PC-9 (cell line): ENCODE results near the gene SNX9. TPM values are rescaled to one million over a fixed set of nuclear protein-coding genes. Genes with fewer than 3 reads are reported as not detected.
"Not testable (repeated sequence)": the region's sequence is repeated elsewhere in the genome, so short reads cannot be mapped to it uniquely, and the experiment has no call there.

Source experiments
- BruUV-seq: library from RNA; stranded (reverse); fragments of 400-500 nt; replicated peaks from 2 replicates; lab custom pipeline; 2021; lab: Mats Ljungman, UMichigan
- CTCF ChIA-PET: fragments of 300-600 bp; sonication (Branson Sonifier 250); formaldehyde crosslinking; loops from one replicate; lab custom pipeline; 2022; ENCODE audit warnings: antibody characterized with exemption; lab: Charles Lee
- POLR2A ChIA-PET: fragments of 300-600 bp; sonication (Branson Sonifier 250); formaldehyde crosslinking; loops from one replicate; lab custom pipeline; 2022; ENCODE audit warnings: antibody characterized with exemption; ENCODE audit not compliant: unreplicated experiment; lab: Charles Lee
- DNase-seq, 2 experiments: peaks; one replicate each; pipeline versions ENCODE4 v3.0.0 to v3.0.0-alpha.2; 2015 to 2022; ENCODE audit warnings: mixed read lengths in 1 of 2
- H2AFZ ChIP-seq: fragments of 200-600 bp; sonication (generic); 2 replicates; pipeline ENCODE4 v1.8.1; 2017; ENCODE audit warnings: antibody characterized with exemption
- H3F3A ChIP-seq: fragments of 200-600 bp; sonication (generic); 2 replicates; pipeline ENCODE4 v1.8.1; 2017; ENCODE audit warnings: antibody characterized with exemption, mild to moderate bottlenecking, low read depth; ENCODE audit not compliant: insufficient read depth
- H3K27ac ChIP-seq: fragments of 200-600 bp; sonication (generic); 2 replicates; pipeline ENCODE4 v1.6.1; 2016; ENCODE audit warnings: mixed run types
- H3K27me3 ChIP-seq: fragments of 200-600 bp; sonication (generic); 2 replicates; pipeline ENCODE4 v1.6.1; 2016; ENCODE audit warnings: low read depth, mixed run types; ENCODE audit not compliant: insufficient read depth
- H3K36me3 ChIP-seq: fragments of 200-600 bp; sonication (generic); 2 replicates; pipeline ENCODE4 v1.6.1; 2016; ENCODE audit warnings: low read depth, mixed run types
- H3K4me1 ChIP-seq: fragments of 200-600 bp; sonication (generic); replicated peaks from 2 replicates; pipeline ENCODE4 v1.6.1; 2016; ENCODE audit warnings: mixed run types; ENCODE audit not compliant: insufficient read depth
- H3K4me2 ChIP-seq: fragments of 200-600 bp; sonication (generic); 2 replicates; pipeline ENCODE4 v1.6.1; 2017; ENCODE audit warnings: mixed run types
- H3K4me3 ChIP-seq: fragments of 200-600 bp; sonication (generic); 2 replicates; pipeline ENCODE4 v1.6.1; 2016; ENCODE audit warnings: mixed run types
- H3K79me2 ChIP-seq: fragments of 200-600 bp; sonication (generic); 2 replicates; pipeline ENCODE4 v1.6.1; 2017; ENCODE audit warnings: low read depth, mixed run types
- H3K9me2 ChIP-seq: fragments of 200-600 bp; sonication (generic); 2 replicates; pipeline ENCODE4 v1.8.1; 2017; ENCODE audit warnings: mild to moderate bottlenecking; ENCODE audit not compliant: insufficient read depth
- H3K9me3 ChIP-seq: fragments of 200-600 bp; sonication (generic); 2 replicates; pipeline ENCODE4 v1.8.1; 2016; ENCODE audit warnings: low read depth; ENCODE audit not compliant: insufficient read depth
- H4K20me1 ChIP-seq: fragments of 200-600 bp; sonication (generic); 2 replicates; pipeline ENCODE4 v1.8.1; 2017; ENCODE audit not compliant: insufficient read depth
- CTCF ChIP-seq: fragments of 200-600 bp; sonication (generic); conservative IDR thresholded peaks from 2 replicates; pipeline ENCODE4 v1.6.1; 2017; ENCODE audit warnings: mixed run types, antibody characterized with exemption, mild to moderate bottlenecking, moderate library complexity
- EZH2 ChIP-seq: fragments of 200-600 bp; sonication (generic); IDR thresholded peaks from 2 replicates; pipeline ENCODE4 v1.8.0; 2017; ENCODE audit warnings: antibody characterized with exemption, low read depth
- intact Hi-C: fragments of 100-400 bp; cut with micrococcal nuclease; formaldehyde crosslinking; loops from one replicate; pipeline ENCODE4 v1.10.0; 2022; ENCODE audit not compliant: unreplicated experiment
- total RNA-seq: library from RNA; stranded (reverse); gene quantifications from 2 replicates; pipeline ENCODE4 v1.2.3, GENCODE V29; 2021

The SNX9 gene
- total RNA-seq, 1 experiment from 2014 or later = 25.0 TPM

- BruUV-seq = TSS peak; percentile 39
- H2AFZ ChIP-seq = no peak overlapping the region
- peak in 1 of 2 experiments; percentile 68 for DNase-seq
These were observed 17.7 kb downstream of the SNX9 start for GRCh38 chr6:157840776-157841175.

GRCh38 chr6:157841211-157841840, 18.3 kb downstream of the SNX9 start:
- peaks cover 8% of the 10 kb centered on the region for H3F3A ChIP-seq
- CTCF ChIA-PET = no interaction called here
- peak overlapping the region; percentile 58 for H3K4me2 ChIP-seq
- POLR2A ChIA-PET = no interaction called here
- H3K27me3 ChIP-seq = no peaks in the 10 kb centered on the region
- no TSS peak for BruUV-seq
- TF ChIP-seq CTCF (no peak), EZH2 (no peak)
- H3K4me1 ChIP-seq = peaks cover 40% of the 10 kb centered on the region
- peak overlapping the region; percentile 90 for H3K27ac ChIP-seq
- no peaks in the 10 kb centered on the region for H4K20me1 ChIP-seq
- DNase-seq = peak; percentile 52 to 79
- intact Hi-C loops = loop anchor here (2.0 kb wide), 1 partner anchor 79 kb away; no protein-coding TSS in a partner anchor
- H3K36me3 ChIP-seq = no peaks in the 10 kb centered on the region
- no peaks in the 10 kb centered on the region for H3K9me2 ChIP-seq
- peaks cover 99% of the 10 kb centered on the region for H3K79me2 ChIP-seq
- no peaks in the 10 kb centered on the region; the same call in 1 of the 2 replicates for H3K9me3 ChIP-seq
- no peak overlapping the region for H3K4me3 ChIP-seq
- no peak overlapping the region for H2AFZ ChIP-seq

More at GRCh38 chr6:157840776-157841175, 17.7 kb downstream of the SNX9 start:
- Histone ChIP-seq H3K4me3 (no peak overlapping the region), H3K4me2 (peak overlapping the region; percentile 58), H3K4me1 (peaks cover 40% of the 10 kb centered on the region), H3K79me2 (peaks cover 99% of the 10 kb centered on the region), H3F3A (peaks cover 8% of the 10 kb centered on the region), H3K36me3 (no peaks in the 10 kb centered on the region), H3K9me2 (no peaks in the 10 kb centered on the region), H3K9me3 (no peaks in the 10 kb centered on the region; the same call in 1 of the 2 replicates), H3K27me3 (no peaks in the 10 kb centered on the region), H4K20me1 (no peaks in the 10 kb centered on the region), H3K27ac (peak overlapping the region; percentile 90)
- POLR2A ChIA-PET = no interaction called here
- intact Hi-C loops = loop anchor here (2.0 kb wide), 1 partner anchor 78 kb away; no protein-coding TSS in a partner anchor
- TF ChIP-seq CTCF = no peak
- no peak for TF ChIP-seq EZH2
- CTCF ChIA-PET = no interaction called here

GRCh38 chr6:157842212-157842611, 19.2 kb downstream of the SNX9 start:
- Histone ChIP-seq H3K27me3 (no peaks in the 10 kb centered on the region), H3K4me1 (peaks cover 40% of the 10 kb centered on the region), H3K4me3 (no peak overlapping the region), H3K79me2 (peaks cover 99% of the 10 kb centered on the region), H4K20me1 (no peaks in the 10 kb centered on the region), H2AFZ (no peak overlapping the region), H3K36me3 (no peaks in the 10 kb centered on the region), H3K4me2 (peak overlapping the region; percentile 22; the same call in 1 of the 2 replicates), H3F3A (peaks cover 8% of the 10 kb centered on the region), H3K9me3 (no peaks in the 10 kb centered on the region; the same call in 1 of the 2 replicates), H3K27ac (peak overlapping the region; percentile 90; the same call in 1 of the 2 replicates), H3K9me2 (no peaks in the 10 kb centered on the region)
- POLR2A ChIA-PET = no interaction called here
- no TSS peak for BruUV-seq
- no peak for TF ChIP-seq CTCF
- TF ChIP-seq EZH2 = no peak
- intact Hi-C loops = no loop called here
- CTCF ChIA-PET = no interaction called here
- no peak for DNase-seq

- H2AFZ ChIP-seq, H3K4me2 ChIP-seq, H3F3A ChIP-seq, H3K27ac ChIP-seq, CTCF ChIA-PET, H3K27me3 ChIP-seq, H3K4me3 ChIP-seq, H3K36me3 ChIP-seq, intact Hi-C loops, H3K9me2 ChIP-seq, BruUV-seq, H4K20me1 ChIP-seq, H3K9me3 ChIP-seq, DNase-seq: not testable (repeated sequence)
- POLR2A ChIA-PET = interaction anchor here (0.6 kb wide), 1 partner anchor 22 kb away, joined by 3 read pairs; no protein-coding TSS in a partner anchor
- peaks cover 40% of the 10 kb centered on the region for H3K4me1 ChIP-seq
- peaks cover 99% of the 10 kb centered on the region for H3K79me2 ChIP-seq
These were observed 21.1 kb downstream of the SNX9 start for GRCh38 chr6:157844196-157844595.
